Sigmoid colon (tissue), 4 donors: Measurements from ENCODE around the gene IKZF1.

Source experiments
- EP300 ChIP-seq, 4 donors: sonication (generic); formaldehyde crosslinking; IDR thresholded peaks; one replicate each; pipeline ENCODE4 v1.6.1; 2017; ENCODE audit warnings: antibody characterized with exemption in 4 of 4
- POLR2A ChIP-seq, 2 donors: fragments of 450-650 bp; IDR thresholded peaks; one replicate each; pipeline ENCODE4 v1.6.1; 2016; ENCODE audit warnings: antibody characterized with exemption in 2 of 2, mild to moderate bottlenecking in 2 of 2, moderate library complexity in 2 of 2
- POLR2AphosphoS5 ChIP-seq, 4 donors: sonication (generic); formaldehyde crosslinking; IDR thresholded peaks; one replicate each; pipeline ENCODE4 v1.6.1; 2017; ENCODE audit warnings: antibody characterized with exemption in 4 of 4
- TF ChIP-seq, protein P1 (sequence below), 4 experiments: fragments of 450-650 bp in 3 of 4; fragments of 200-600 bp in 1 of 4; IDR thresholded peaks; one replicate each; pipeline ENCODE4 v1.5.1; 2016 to 2019; ENCODE audit warnings: antibody characterized with exemption in 4 of 4, mild to moderate bottlenecking in 3 of 4, moderate library complexity in 2 of 4

DNA sequence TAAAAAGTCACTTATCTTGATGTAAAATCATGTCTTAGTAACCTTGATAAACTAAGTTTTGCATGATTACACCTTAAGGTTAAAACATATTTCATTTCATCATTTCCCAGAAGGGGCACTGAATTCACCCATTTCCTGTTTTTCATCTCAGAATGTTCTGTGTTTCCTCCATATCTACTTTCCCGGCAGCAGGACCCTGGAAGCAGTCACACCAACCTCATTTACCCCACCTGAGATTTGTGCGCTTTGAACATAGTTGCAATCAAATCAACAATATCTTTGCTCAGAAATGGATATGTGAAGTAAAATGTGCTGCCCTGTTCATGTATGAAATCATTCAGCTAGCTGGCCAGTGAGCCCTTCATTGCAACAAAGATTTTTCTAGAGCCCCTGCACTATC lies 46.8 kb downstream of the IKZF1 start:
- TF ChIP-seq, protein P1, sequence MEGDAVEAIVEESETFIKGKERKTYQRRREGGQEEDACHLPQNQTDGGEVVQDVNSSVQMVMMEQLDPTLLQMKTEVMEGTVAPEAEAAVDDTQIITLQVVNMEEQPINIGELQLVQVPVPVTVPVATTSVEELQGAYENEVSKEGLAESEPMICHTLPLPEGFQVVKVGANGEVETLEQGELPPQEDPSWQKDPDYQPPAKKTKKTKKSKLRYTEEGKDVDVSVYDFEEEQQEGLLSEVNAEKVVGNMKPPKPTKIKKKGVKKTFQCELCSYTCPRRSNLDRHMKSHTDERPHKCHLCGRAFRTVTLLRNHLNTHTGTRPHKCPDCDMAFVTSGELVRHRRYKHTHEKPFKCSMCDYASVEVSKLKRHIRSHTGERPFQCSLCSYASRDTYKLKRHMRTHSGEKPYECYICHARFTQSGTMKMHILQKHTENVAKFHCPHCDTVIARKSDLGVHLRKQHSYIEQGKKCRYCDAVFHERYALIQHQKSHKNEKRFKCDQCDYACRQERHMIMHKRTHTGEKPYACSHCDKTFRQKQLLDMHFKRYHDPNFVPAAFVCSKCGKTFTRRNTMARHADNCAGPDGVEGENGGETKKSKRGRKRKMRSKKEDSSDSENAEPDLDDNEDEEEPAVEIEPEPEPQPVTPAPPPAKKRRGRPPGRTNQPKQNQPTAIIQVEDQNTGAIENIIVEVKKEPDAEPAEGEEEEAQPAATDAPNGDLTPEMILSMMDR (IDR thresholded peaks at IDR 0.05), result no peak
- TF ChIP-seq POLR2AphosphoS5 (IDR thresholded peaks at IDR 0.05) (no peak), POLR2A (IDR thresholded peaks at IDR 0.05) (no peak), EP300 (IDR thresholded peaks at IDR 0.05) (no peak)
